NCI-H2227 treated with DMSO at 0.1 percent for 48 hours (cell line): ENCODE measurements around the gene PDE4A.
"Not testable (repeated sequence)": the region's sequence is repeated elsewhere in the genome, so short reads cannot be mapped to it uniquely, and the experiment has no call there.

ENCODE experiments used
- DNase-seq: peaks from one replicate; lab custom pipeline; 2025; lab: John Stamatoyannopoulos, UW

PDE4A gene

DNA sequence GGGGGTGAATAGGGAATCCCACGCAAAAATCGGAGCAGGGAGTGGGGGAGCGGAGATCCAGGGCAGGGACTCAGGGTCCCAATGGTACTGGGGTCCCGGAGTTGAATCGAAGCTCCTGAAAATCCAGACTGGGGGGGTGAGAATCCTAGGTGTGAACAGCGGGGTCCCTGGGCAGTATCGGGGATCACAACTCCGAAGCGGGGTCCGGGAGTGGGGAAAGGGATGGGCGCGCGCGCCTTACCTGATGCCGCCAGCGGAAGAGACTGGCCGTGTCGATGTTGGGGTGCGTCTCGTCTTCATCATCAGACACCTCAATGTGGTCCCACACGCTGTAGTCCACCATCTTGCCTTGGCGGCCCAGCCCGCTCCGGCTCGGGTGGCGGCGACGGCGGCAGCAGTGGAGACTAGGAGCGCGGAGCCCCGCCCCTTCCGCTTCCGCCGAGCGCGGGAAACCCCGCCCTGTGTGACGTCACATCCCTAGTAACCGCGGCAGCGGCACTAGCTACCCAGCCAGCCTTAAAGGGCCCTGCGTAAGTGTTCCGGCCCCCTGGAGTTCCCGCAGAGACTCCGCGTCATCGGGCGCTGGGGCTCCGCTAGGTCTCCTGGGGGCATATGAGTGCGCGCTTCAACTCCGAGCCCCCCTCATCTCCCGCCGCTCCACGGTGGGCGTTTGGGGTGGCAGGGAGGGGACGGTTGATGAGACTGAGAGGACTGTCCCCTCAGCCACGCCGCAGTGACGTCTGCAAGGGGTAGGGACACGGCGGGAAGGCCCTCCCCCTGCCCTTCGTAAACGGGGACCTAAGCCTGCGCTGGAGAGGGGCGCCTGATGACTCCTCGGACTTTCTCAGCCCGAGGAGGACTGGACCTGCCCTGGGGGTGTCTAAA is 17.0 kb upstream of the PDE4A start, which contains the start of gene CDC37:
Gene CDC37, minus strand, starts transcription at position 406 of the 885 bp plus-strand sequence. Its CDS starts 63 bp downstream, at position 343.
- peak; percentile 85 for DNase-seq

DNA sequence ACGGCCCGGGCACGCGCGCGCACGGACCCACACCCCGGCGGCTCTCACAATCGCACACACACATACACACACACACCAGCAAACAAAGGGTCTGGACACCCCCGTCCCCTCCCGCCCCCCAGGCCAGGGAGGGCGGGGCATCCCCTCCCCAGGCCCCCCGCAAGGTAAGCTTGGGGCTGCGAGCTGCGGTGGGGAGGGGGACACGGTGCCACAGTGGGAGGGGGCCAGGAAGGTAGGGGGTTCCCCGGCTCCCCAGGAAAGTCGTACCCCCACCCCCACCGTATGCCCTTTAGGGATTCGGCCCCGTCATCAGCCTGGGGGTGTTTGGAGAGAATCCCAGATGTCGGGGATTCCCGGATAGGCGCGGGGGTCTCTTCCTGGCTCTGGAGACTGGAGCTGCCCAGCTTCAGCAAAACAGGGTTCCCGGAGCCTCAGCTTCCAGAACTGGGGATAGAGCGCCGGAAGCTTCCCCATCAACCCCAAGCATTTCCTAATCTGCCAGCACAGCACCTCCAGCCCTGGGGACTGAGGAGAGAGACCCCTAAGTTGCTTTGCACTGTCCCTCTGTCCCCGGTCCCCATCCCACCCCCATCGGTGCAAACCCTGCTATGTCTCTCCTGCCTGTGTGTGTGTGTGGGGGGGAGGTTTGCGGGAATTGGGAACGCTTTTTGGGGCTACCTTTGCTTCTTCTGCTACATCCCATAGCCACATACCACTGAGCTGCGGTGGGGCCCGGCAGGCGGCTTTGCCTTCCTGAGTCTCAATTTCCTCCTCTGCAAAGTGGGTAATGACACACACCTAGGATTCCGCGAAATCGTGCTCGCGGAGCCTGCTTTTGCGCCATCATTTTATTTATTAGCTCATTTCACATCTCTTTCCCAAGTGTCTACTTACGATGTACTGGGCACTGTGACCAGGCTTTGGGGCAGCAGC is 15.2 kb upstream of the PDE4A start:
- DNase-seq: no peak

- no peak for DNase-seq
Measured at GRCh38 chr19:10406191-10406590, 14.1 kb upstream of the PDE4A start.

DNA sequence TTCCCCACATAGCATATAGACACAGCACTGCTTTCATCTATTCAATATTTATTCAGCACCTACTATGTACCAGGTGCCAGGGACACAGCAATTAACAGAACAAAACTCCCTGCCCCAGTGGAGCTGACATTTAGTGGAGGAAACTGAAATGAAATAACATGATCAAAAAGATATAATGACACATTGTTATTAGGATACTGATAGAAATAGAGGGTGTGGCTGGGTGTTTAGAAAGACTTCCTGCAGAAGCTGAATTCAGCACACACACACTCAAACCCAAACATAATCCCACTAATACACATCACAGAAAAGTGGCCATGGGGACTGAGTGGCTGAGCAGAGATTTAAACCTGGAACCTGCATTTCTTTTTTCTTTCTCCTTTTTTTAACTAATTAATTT is 13.2 kb upstream of the PDE4A start:
- no peak for DNase-seq

DNA sequence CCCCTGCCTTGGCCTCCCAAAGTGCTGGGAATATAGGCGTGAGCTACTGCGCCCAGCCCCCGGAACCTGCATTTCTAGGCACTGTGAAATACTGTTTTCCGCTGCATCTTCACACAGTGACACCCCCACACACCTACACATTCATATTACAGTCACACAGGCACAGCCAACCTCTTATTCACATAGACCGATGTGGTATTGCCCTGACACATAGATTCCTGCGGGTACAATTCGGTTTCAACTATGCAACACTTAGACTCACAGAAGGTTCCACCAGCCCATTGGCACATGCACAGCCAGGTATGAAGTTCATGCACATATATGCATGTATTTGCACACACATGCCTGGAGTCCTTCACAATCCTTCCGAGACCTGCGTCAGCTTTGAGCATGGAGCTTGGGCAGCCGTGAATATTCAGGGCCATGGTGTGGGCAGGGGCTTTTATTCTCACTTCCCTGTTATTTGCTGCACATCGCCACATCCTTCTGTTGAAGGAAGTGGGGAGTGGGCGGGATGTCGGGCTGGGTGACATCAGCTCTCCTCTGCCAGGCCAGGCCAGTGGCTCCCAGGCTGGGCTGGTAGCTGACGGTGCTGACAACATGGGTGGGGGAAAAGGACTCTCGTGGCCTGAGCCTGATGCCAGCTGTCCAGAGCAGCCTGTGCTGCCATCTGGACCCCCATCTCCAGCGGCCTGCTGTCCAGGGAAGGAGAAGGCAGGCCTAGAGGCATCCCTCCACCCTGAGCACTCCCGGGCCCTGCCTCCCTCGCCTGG is 11.6 kb upstream of the PDE4A start:
- no peak for DNase-seq

DNA sequence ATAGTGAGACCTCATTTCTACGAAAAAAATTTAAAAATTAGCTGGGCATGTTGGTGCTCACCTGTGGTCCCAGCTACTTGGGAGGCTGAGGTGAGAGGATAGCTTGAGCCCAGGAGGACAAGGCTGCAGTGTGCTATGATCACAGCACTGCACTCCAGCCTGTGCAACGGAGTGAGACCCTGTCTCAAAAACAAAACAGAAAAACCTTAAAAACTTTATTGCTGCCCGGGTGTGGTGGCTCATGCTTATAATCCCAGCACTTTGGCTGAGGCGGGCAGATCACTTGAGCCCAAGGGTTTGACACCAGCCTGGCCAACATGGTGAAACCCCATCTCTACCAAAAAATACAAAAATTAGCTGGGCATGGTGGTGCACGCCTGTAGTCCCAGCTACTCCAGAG is 9.1 kb upstream of the PDE4A start:
- not testable (repeated sequence) for DNase-seq

GRCh38 chr19:10412257-10412977 is 7.9 kb upstream of the PDE4A start:
- peak; percentile 30 for DNase-seq

GRCh38 chr19:10416083-10416379 is 4.3 kb upstream of the PDE4A start:
- no peak for DNase-seq

- peak; percentile 73 for DNase-seq
Measured at GRCh38 chr19:10416380-10417257, 3.7 kb upstream of the PDE4A start.

- DNase-seq: peak; percentile 13
Measured at GRCh38 chr19:10417541-10418234, 2.6 kb upstream of the PDE4A start.

DNA sequence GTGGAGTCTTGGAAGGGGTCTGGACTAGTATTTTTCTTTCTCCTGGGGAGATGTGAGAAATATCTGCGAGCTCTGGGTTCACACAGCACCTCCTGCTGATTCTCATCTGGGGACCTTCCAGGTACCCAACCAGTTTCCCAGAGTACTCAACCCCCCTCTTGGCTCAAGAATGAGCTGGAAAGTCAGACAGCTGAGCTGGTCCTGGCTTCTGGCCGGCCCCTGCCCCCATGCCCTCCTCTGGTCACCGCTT is 2.2 kb upstream of the PDE4A start:
- DNase-seq: no peak

GRCh38 chr19:10418485-10419199 is 1.7 kb upstream of the PDE4A start:
- DNase-seq: no peak

DNA sequence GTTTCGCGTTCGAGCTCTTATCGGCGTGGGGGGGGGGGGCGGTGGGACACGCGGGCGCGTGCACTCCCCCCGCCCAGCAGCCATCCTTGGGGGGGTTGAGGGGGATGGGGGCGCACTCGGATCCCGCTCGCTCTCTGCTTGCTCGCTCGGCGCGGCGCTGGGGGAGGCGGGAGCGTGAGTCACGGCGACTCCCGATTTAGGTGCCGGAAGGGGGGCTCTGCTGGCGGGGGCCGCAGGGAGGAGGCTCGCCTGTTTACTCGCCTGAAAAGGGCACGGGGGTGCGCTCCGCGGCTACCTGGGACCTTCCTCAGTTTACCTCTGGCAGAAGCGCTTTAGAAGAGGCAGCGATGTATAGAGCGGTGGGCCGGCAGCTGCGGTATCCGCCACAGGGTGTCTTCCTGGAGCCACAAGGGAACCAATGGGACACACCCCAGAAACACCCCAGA is 1.1 kb upstream of the PDE4A start:
- DNase-seq: no peak

DNA sequence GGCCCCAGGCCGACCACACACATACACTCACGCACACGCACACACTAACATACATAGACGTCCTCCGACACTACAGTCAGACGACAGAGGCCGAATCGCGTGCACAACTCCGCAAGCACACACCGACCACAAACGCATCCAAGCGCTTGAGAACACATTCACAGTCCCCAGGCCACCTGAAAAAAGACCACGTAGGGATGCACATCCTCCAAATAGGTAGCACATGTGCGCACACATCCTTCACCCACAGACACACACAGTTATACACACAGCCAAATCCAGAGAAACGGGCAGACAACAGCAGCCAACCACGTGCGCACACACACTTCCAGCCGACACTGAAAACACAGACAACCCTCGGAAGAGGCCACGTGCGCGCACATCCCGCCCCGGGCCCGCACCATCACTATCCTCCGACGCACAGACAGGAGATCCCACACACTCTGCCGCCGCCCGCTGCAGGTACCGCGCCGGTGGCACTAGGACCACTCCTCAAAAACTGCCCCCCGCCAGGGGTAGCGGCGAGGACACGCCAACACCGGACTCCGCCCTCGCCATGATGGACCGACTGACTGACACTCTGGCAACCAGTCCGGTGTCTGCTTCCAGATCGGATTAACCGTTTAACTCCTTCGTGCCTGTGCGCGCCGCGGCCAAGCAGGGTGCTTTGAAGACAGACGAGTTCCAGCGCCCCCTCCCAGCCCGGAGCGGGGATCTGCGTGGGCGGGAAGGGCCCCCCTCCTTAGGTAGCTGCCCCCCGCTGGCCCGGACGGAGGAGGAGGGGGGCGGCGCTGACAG is 493 bp upstream of the PDE4A start:
- DNase-seq: peak; percentile 70

DNA sequence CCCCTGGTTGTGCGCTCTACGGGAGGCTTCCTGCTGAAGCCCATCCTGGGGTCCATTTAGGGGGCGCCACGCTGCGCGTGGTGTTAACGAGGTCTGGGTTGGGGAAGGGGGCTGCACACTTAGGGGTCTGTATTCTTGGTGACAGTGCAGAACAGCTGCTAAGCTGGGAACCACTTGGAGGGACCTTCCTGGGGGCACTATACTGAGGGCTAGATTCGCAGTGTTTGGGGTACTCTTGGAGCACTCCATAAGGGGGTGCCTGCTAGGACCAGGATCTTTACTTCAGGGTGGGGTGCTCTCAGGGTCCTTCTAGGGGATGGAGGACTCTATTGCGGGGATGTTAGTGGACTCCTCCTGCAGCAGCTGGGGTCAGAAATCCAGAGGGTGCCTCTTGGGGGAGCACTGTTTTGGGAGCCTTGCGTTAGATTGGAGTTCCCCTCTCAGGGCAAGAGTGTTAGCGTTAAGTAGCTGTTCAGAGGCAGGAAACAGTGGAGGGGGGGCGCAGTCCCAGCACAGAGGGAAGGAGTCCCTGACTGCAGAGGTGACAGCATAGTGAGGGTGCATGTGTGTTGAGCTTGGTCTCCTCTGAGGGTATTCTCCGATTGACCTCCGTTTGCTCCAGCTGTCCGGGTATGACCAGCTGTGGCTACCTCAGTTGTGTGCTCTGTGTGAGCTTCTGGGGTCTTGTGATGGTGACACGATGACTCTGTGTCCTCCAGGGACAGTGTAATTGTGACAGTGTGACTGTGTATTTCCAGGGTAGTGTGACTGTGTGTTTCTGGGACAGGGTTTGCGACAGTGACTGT is 1.1 kb downstream of the PDE4A start:
- DNase-seq: no peak

- DNase-seq: no peak
Measured at GRCh38 chr19:10422046-10422461, 1.7 kb downstream of the PDE4A start.

GRCh38 chr19:10422846-10423245 is 2.5 kb downstream of the PDE4A start:
- no peak for DNase-seq
